HG02970 (cell line): ENCODE results near the gene LYG2.
"Not testable (repeated sequence)": the region's sequence is repeated elsewhere in the genome, so short reads cannot be mapped to it uniquely, and the experiment has no call there.

Source experiments
- ATAC-seq: cut with Tn5 transposase; IDR thresholded peaks from one replicate; pipeline ENCODE4 v1.9.1; 2021; ENCODE audit warnings: mild to moderate bottlenecking, moderate library complexity, moderate number of reproducible peaks; ENCODE audit not compliant: unreplicated experiment, low FRiP score

LYG2 gene

GRCh38 chr2:99201959-99202678, 53.3 kb downstream of the LYG2 start:
- no peak for ATAC-seq

- no peak for ATAC-seq
Observed at GRCh38 chr2:99200076-99200800, 55.2 kb downstream of the LYG2 start.

- ATAC-seq = no peak
Observed at GRCh38 chr2:99198103-99198841, 57.2 kb downstream of the LYG2 start.

GRCh38 chr2:99192364-99192763, 63.1 kb downstream of the LYG2 start:
- ATAC-seq = not testable (repeated sequence)
